Kasumi-1 (cell line): ENCODE measurements around the gene DYRK1A.
A peak's percentile ranks its signal among the peaks of the same experiment; 100 is the strongest.

Experiments used
- DNase-seq, 2 experiments: peaks; one replicate each; lab custom pipeline; 2025; lab: John Stamatoyannopoulos, UW

The DYRK1A gene

DNA sequence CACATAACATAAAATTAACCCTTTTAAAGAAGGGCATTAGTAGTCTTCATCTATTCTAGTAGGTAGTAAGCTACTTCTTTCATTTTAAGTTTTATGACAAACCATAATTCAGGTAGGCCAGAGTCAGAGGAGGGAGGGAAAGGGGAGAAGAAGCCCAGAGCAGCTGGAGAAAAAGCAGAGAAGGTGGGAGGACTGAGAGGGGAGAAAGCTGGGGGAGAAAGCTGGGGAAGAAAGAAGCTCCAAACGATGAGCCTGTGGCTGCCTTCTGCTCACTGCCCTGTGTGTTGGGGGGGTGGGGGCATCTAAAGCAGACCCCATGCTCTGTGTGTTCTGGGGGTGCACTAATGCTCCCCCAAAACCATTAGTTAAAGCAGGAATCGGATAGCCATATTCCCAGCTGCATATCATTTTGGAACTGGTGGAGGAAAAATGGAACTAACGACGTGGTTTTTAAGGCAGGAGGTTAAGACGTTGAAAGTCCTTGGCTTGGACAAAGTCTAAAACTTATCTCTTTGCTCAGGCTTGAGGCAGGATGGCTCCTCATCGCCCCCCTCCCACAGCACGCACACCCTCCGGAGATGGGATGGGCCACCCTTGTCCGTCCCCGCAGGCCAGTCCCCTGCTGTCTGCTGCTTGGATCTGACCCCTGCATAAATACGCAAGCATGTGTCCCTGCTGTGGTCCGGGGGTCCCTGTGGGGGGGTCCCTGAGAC lies 184.2 kb downstream of the DYRK1A start:
- DNase-seq, result no peak

DNA sequence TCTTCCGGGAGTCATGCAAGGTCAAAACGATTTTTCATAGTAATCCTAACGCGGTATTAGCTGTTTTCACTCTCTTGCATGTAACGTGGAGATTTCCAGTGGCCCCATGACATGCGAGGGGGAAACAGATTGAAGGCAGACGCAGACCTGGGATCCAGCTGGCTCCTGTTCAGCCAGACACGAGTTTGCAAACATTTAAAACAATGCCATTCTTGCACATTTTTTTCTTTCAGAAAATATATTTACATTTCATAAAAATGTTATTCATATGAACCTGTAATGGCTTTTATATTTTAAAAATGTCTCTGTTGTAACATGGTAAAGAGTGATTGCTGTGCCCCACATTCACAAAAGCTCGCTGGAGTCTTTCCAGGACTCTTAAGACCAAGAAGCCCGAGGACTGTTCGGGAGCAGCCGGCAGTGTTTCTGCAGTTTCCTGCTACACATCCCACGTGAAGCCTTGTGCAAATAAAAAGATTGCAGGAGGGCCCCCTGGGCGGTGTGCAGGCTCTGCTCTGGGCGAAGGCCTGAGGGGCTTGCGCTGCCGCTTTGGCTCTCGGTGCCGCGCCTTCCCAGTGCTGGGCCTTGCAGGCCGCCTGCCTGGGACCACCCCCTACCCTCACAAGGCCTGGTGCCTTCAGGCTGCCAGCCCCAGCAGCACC lies 184.9 kb downstream of the DYRK1A start:
- no peak for DNase-seq

DNA sequence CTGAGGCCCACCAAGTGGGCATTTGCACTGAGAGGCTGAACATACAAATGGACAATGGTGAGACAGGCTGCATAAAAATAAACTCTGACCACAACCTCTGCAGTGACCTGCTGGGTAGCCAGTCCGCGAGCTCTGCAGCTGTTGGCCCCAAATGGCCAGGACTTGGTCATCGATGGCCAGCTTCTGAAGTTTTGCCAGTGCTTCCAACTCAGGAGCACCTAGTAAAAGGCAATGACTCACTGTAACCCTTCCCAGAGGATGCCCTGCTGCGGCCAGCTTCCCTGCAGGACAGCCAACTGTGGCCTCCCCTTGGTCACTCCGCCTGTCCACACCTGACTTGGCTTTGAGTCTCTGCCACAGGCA lies 185.4 kb downstream of the DYRK1A start:
- DNase-seq, result no peak

DNA sequence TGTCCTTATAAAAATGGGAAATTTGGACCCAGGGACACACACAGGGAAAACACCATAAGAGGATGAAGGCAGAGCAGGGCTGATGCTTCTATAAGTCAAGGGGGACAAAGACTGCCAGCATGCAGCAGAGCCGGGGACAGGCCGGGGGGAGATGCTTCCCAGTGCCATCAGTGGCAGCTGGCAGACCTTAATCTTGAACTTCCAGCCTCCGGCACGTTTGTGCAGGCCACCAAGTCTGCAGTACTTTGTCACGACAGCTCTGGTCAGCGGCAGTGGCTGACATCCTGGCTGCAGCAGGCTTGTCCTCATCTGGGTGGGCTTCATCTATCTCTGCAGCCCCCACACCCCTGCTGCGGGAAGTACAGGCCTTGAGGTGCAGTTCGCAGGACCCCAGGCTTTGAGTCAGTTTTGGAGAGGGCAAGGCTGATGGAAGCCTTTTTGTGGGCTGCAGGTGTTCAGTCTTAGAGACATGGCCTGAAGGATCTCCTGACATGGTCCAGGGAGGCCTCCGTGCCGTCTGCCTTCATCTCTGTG lies 186.0 kb downstream of the DYRK1A start:
- no peak for DNase-seq

DNA sequence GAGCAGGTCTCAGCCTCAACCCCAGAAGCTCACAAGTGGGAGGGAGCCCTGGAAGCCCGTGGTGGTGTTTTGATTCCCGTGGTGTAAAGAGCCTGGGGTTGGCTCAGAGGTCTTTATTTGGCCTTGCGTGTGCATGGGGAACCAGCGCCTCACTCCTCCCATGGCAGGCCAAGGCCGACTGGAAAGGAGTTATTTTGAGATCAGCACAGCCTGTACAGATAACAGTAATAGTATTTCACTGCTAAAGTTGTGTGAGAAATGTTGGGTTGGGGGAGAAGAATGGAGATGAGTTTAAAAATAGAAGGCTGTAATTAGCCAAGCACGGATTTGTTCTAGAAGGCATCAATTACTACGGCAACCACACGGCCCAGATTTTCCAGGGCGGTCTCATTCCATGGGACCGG lies 186.5 kb downstream of the DYRK1A start:
- DNase-seq, result no peak

DNA sequence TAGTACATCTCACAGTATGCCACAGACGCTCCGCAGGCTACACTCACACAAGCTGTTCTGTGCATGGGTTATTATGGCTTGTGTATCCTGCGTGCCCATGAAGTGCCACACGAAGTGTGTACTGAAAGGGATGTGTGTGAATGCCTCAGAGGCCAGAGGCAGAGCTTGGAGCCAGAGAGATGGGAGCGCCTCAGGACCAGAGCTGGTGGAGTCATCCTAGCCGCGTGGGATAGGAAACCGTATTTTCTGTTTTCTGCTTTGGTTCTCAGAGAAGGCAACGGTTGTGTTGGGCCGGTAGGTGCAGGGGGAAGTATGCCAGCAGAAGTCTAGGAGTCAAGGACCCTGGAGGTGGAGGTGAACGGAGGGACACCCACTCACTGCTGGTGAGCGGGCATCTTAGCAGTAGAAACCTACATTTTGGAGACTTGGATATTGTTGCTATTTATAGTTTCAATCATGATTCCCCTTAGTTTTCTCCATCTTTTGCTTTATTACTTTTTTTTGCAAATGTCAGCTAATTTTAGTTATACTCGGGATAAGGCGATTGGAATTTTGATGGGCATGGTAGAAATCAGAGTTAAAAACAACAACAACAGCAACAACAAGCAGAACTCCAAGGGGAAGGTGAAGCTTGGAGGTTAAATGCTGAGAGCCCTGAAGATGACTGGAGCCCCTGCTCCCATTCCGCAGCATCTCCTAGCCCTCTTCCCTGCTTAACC lies 188.2 kb downstream of the DYRK1A start:
- no peak for DNase-seq

DNA sequence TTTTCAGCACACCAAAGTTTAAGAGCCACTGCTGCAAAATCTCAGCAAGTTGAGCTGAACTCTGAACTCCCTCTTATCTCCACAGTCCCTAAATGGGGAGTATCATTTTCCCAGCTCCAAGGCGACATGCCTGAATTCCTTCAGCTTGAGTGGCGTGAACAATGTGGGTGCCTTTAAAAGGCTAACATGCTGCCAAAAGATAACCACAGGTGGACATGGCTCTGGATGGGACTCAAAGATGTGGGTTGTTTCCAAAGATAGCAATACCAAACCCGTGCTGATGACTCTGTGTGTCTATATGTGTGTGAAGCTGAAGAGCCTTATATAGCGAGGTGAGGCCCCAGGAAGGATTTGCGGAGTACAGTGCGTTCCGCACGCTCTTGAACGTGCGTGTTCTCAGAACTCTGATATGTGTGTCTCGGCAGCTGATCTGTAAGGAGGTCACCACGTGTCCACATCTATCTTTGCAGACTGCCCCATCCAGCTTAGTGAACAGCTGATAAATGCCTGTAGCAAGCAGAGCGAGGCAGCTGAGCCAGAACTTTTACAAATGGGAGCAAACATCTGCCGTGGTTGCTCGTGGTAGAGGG lies 189.2 kb downstream of the DYRK1A start:
- no peak for DNase-seq

DNA sequence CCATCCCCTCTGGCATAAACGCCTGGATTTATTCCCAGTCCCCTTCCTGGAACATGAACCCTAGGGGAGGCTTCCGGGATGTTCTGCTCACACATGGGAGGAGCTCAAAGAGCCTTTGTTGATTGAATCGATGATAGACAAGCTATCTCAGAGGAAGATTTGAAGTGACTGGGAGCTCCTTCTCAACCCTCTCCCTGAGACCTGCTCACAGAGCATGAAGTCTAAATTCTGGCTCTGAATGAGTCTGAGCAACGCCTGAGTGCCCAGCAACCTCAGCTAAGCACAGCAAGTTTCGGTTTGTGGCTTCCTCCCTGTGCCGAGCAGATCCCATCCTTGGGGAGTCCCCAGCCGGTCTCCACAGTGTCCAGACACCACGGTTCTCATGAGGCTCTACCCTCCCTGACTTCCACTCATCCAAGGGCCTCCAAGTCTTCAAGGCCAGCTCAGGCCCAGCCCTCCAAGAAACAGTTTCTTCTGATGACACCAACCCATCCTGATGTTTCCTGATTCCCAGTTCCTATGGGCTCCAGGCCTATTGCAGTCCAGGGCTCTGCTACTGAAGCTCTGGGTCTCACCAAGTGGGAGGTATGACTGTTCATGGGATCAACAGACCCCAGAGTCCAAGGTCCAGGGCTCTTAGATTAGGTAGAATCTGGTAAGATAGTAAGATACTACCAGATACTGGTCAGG lies 190.8 kb downstream of the DYRK1A start:
- no peak for DNase-seq

DNA sequence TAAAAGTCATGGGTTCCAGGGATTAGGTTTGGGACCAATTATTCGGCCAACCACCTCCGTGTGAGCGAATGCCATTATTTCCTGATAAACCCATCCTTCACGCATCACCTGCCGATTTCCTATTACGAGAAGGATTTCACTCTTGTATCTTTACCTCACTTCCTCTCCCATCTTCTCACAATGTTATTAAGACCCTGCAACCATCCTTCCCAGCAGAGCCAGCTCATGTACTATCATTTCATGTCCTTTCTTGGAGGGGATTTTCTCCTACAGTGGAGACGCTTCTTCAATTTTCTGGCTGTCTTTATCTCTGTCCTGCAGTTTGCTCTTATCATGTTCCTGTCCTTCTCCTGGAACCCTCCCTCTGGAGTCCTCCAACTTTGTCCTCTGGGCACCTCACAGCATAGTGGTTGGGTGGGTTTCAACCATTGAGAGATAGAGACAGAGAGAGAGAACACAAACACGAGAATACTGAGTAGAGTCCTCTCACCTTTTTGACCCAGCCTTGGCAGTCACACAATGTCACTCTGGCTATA lies 192.2 kb downstream of the DYRK1A start:
- DNase-seq, result no peak

DNA sequence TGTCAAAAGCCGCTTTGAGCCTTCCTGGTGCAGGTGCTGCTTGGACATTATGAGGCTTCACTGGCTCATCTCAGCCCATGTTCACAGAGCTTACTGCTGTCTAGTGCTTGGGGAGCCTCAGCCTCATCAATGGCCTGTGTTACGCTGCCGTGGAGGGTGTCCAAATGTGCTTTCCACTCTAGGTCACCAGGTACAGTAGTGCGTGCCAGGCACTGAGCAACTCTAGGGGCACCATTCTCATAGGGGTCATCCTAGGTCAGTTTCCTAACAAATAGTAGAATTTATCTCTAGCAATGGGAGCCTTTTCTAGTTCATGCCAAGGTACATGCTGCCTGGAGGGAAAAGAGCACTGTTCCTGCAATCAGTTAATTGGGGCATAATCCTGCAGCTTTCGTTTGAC lies 193.8 kb downstream of the DYRK1A start:
- no peak for DNase-seq

DNA sequence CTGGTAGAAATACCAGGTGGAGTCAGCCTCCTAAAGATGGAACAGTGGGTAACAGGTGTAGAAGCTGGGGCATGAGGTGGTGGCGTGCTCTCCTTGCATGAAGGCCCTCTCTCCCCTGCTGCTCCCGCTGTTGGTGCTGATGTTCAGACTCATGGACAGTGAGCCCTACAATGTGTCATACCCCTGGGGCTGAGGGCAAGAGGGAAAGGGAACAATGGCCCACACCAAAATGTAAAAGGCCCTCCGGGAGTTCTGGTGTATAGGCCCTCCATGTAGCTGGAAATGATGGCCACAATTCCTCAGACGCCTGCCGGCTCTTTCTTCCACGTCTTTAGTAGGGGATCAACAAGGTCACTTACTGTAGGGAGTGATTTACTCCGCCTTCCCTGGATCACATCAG lies 194.9 kb downstream of the DYRK1A start:
- no peak for DNase-seq

DNA sequence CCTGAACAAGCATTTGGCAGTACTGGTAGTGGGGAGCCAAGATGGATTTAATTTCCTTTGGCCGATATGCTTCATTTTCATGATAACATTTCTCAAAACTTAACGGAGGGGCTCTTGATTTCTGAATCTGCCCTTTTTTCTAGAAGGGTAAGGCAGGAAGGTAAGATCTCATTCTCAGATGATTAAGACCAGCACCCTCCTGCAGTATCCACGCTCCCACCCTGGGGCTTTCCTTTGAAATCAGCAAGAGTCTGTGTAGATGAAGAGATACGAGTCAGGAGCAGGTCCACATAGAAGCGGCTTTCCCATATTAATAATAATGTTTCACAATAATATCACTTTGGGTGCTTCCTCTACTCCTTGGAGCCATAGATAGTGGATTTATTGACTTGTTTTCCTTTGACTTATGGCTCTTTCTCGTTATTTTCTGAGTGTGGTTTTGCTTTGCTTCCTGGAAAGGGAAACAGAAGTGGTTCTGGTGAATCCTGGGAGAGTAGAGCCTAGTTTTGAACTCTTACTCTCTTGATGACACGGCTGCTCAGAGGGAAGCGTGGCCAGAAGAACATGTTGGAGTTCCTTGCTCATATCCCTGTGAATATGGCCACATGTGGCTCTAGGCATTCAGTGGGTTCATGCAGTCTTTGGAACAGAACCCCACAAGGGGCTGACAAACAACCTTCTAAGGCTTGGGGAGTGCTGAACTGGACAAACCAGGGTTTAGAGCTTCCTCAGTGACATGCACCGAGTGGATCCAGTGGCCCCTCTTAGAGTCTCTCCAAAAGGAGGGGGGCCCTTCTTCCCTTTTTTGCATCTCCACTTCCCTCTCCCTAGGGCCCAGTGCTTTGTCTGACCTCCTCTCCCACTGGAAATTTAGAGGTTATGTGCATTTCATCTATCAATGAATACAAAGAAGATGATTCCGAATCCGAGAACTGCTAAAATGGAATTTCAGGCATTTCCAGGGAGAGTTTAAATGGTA lies 195.7 kb downstream of the DYRK1A start:
- peak; percentile 10 to 15 for DNase-seq

DNA sequence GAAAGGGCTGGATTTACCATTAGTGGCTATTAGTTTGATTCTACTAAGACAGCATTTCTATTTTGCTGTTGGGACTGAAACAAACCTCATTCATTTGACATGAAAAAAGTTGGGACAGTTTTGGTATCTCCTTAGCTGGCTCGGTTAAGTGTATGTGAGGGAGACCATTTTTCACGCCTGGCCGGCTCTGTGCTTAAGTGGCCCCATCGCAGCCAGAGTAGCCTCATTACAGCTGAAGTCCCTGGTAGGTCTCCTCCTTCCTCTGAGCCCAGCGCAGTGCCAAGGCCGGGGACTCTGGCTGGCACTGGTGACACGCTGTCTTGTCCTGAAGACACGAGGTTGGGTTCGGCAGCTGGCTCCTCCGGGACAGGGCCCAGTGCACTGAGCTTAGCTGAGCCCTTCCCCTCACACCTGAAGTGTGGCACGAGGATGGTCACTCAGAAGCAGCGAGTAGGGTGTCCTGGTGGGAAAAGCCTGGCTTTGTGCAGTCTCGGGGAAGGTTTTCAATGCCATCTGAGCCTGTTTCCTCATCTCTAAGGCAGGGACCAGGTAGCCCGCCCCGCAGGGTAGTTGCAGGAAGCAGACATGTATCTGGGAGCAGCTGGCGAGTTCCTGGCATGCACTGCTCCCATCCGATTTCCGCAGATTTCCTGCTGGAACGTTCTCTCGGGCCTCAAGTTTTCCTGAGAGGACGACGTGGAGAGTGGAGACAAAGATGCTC lies 196.5 kb downstream of the DYRK1A start:
- peak; percentile 47 to 54 for DNase-seq

DNA sequence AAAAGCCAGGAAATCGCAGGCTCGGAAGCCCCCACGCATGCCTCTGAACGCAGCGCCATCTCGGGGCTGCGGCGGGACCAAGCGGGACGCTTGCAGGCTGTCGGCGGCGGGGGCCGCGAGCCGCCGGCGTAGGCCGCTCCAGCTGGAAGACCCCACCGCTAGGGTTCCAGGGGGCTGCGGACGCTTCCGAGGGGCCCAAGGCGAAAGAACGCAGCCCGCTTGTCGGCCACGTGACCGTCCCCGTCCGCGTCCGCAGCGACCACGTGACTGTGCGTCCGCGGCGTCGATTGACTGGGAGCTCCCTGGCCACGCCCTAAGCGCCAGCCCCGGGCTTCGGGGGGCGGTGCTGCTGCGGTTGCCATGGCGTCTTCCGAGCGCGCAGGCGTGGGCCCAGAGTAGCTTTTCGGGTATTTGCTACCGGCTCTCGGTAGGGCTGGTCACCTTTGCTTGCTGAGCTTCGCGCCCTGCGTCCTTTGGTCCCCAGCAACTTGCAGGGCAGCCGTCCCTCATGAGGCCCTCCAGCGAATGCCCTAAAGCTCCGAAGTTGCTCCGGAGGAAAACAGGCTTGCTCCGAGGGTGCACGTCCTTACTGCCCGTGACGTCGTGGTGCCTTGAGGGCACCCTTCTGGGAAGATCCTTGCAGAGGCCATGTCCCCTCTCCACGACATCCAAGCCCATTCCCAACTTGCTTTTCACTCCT lies 197.2 kb downstream of the DYRK1A start:
- DNase-seq, result peak; percentile 88 to 90

DNA sequence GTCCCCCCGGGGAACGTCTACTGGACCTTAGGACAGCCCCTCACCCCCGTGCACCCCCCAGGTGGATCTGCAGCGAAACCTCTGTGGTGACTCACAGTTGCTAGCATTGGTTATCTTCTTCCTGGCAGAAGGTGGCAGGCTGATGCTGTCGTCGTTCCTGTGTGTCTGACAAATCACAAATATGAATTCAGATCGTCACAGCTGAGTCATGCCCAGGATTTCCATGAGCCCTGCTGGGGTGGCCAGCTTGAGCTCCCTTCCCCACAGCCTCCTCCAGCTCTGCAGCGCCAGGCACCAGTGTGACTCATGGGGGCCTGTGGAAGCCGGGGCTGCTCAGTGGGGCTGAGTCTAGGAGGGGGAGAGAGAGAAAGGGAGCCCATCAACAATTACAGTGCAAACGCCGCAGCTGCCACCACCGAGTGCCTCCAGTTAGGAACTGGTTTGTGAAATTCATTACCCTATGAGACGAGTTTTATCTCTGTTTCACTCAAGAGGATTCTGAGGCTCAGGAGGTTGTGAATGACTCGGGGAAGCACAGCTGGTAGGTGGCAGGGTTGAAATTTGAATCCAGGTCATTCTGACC lies 197.9 kb downstream of the DYRK1A start:
- peak; percentile 87 to 89 for DNase-seq

DNA sequence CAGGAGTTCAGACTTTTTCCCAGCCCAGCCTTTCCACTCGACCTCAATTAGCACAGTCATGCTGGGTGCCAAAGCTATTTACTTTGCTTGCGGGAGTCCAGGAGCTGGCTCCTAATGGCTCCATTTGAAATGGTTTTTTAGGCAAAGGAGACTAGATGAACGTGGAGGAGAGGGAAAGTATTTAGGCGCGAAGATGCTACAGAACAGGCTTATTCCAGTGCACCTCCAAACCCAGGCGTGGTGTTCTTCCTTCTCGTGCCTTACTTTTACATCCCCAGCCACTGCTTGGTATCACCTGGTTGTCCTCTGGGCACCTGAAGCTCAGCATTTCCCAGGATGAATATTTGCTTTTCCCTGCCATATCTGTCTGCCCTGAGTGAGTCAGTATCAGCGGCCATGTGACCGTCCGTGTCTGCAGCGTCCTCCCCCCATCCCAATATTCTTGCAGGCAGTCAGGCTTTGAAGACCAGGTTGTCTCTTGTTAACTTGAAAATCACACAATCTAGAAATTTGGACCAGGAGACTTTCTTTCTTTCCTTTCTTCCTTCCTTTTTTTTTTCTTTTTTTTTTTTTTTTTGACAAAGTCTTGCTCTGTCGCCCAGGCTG lies 198.5 kb downstream of the DYRK1A start:
- peak; percentile 3 to 33 for DNase-seq

DNA sequence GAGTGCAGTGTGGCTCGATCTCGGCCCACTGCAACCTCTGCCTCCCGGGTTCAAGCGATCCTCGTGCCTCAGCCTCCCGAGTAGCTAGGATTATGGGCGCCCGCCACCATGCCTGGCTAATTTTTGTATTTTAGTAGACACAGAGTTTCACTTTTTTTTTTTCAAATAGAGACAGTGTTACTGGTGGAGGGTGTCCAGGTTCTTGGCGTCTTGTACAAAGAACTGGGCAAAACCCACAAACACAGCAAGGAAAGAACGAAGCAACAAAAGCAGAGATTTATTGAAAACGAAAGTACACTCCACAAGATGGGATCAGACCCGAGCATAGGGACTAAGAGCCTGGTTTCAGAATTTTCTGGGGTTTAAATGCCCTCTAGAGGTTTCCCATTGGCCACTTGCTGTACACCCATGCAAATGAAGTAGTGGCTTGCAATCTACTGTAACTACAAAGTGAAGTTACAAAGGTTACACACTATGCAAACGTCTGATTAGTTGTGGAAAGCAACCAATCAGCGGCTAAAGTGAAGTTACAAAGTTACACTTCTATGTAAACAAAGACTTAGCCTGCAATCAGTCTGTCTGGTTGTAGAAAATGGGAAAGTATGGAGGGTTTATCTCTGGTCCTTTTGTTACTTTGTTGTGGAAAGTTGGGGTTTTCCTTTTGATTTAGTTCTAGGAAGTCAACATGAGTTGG lies 199.1 kb downstream of the DYRK1A start:
- DNase-seq, result peak; percentile 64 to 78
